Endodermal cell (in vitro differentiated cells): ENCODE results near the gene GPC6. TPM values are rescaled to one million over a fixed set of nuclear protein-coding genes. Genes with fewer than 3 reads are reported as not detected.
A peak's percentile ranks its signal among the peaks of the same experiment; 100 is the strongest.

ENCODE experiments used
- DNase-seq: peaks from one replicate; pipeline ENCODE4 v3.0.0-alpha.2; 2017
- H3K27ac ChIP-seq: 2 replicates; pipeline ENCODE4 v1.5.1; 2013; ENCODE audit warnings: mild to moderate bottlenecking, low read depth, low read length, moderate library complexity
- H3K27me3 ChIP-seq: 2 replicates; pipeline ENCODE4 v1.6.1; 2013; ENCODE audit warnings: mild to moderate bottlenecking, low read length, moderate library complexity; ENCODE audit not compliant: insufficient read depth, control insufficient read depth, poor library complexity, severe bottlenecking
- H3K36me3 ChIP-seq: 2 replicates; pipeline ENCODE4 v1.7.0; 2013; ENCODE audit warnings: mild to moderate bottlenecking, low read length, moderate library complexity; ENCODE audit not compliant: control insufficient read depth, insufficient read depth
- H3K4me1 ChIP-seq: one replicate; pipeline ENCODE4 v1.7.0; 2013; ENCODE audit warnings: low read length; ENCODE audit not compliant: control insufficient read depth, insufficient read depth
- H3K4me3 ChIP-seq: 2 replicates; pipeline ENCODE4 v1.5.1; 2013; ENCODE audit warnings: mild to moderate bottlenecking, low read length, moderate library complexity
- H3K9ac ChIP-seq: 2 replicates; pipeline ENCODE4 v1.6.1; 2013; ENCODE audit warnings: mild to moderate bottlenecking, low read length, moderate library complexity; ENCODE audit not compliant: poor library complexity, severe bottlenecking; ENCODE audit errors: extremely low read depth
- H3K9me3 ChIP-seq: 2 replicates; pipeline ENCODE4 v1.6.1; 2013; ENCODE audit warnings: mild to moderate bottlenecking, low read length, moderate library complexity; ENCODE audit not compliant: control insufficient read depth
- H3K27ac Mint-ChIP-seq: 2 replicates; pipeline ENCODE4 v1.8.0; 2020; ENCODE audit warnings: mixed read lengths
- H3K27me3 Mint-ChIP-seq: 2 replicates; pipeline ENCODE4 v1.8.0; 2021; ENCODE audit warnings: mild to moderate bottlenecking, mixed read lengths; ENCODE audit not compliant: insufficient read depth
- H3K36me3 Mint-ChIP-seq: 2 replicates; pipeline ENCODE4 v1.8.0; 2020; ENCODE audit warnings: low read depth, mixed read lengths
- H3K4me1 Mint-ChIP-seq: 2 replicates; pipeline ENCODE4 v1.8.0; 2020; ENCODE audit warnings: mixed read lengths
- H3K4me3 Mint-ChIP-seq: 2 replicates; pipeline ENCODE4 v1.8.0; 2020; ENCODE audit warnings: mild to moderate bottlenecking, moderate library complexity, mixed read lengths
- H3K9me3 Mint-ChIP-seq: 2 replicates; pipeline ENCODE4 v1.8.0; 2020; ENCODE audit warnings: mild to moderate bottlenecking, mixed read lengths
- WGBS, 2 experiments: methylation state at CpG; one replicate each; pipeline versions ENCODE4 v1.1.5 to v1.1.7; 2013; ENCODE audit warnings: missing lambda C conversion rate in 2 of 2, mixed read lengths in 1 of 2; ENCODE audit not compliant: insufficient coverage in 1 of 2, insufficient read length in 1 of 2; 5-methylcytosine and 5-hydroxymethylcytosine counted together
- total RNA-seq, 2 donors: library from RNA; stranded (reverse); fragmentation: NEBNext Ultra II Directional in 1 of 2; extraction: Animal tissue kit (Norgen Biotek cat#: 25700) in 1 of 2; gene quantifications; 2 replicates in 1 of 2; 3 replicates in 1 of 2; pipeline ENCODE4 v1.2.1, GENCODE V29; 2021
- TF ChIP-seq, protein P1 (sequence below): fragments of 200-600 bp; sonication (generic); conservative IDR thresholded peaks from 2 replicates; pipeline ENCODE4 v1.5.0; 2021; ENCODE audit warnings: antibody characterized with exemption, mild to moderate bottlenecking

Gene GPC6
- total RNA-seq, 2 donors from 2014 or later, result 69.6 to 80.4 TPM

DNA sequence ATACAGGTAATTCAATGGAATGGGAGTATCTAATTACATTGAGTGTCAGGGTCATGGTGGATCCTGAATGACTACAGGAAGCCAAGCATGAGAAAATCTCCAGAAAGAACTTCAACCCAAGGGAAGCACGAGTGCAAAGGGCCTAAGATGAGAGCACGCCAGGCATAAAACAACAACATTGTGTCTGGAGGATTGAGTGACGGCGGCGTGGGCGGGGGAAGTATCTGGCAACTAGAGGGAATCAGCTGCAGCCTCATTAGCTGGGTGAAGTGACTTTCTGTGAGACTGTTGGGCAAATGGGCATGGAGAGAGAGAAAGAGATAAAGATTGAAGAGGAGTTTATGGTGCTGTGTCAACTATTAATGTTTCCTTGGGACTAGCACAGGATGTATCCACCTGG is 194.3 kb downstream of the GPC6 start:
- no peak overlapping the region for H3K27ac Mint-ChIP-seq
- H3K4me3 ChIP-seq, result no peak overlapping the region
- H3K4me1 Mint-ChIP-seq, result peaks cover 12% of the 10 kb centered on the region
- H3K27me3 Mint-ChIP-seq, result no peaks in the 10 kb centered on the region
- H3K4me3 Mint-ChIP-seq, result no peak overlapping the region
- TF ChIP-seq, protein P1, sequence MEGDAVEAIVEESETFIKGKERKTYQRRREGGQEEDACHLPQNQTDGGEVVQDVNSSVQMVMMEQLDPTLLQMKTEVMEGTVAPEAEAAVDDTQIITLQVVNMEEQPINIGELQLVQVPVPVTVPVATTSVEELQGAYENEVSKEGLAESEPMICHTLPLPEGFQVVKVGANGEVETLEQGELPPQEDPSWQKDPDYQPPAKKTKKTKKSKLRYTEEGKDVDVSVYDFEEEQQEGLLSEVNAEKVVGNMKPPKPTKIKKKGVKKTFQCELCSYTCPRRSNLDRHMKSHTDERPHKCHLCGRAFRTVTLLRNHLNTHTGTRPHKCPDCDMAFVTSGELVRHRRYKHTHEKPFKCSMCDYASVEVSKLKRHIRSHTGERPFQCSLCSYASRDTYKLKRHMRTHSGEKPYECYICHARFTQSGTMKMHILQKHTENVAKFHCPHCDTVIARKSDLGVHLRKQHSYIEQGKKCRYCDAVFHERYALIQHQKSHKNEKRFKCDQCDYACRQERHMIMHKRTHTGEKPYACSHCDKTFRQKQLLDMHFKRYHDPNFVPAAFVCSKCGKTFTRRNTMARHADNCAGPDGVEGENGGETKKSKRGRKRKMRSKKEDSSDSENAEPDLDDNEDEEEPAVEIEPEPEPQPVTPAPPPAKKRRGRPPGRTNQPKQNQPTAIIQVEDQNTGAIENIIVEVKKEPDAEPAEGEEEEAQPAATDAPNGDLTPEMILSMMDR, result no peak
- no peaks in the 10 kb centered on the region for H3K4me1 ChIP-seq
- no peaks in the 10 kb centered on the region for H3K9me3 Mint-ChIP-seq
- H3K9ac ChIP-seq, result no peak overlapping the region
- no peaks in the 10 kb centered on the region for H3K27me3 ChIP-seq
- no peak overlapping the region for H3K27ac ChIP-seq
- H3K36me3 ChIP-seq, result peaks cover 8% of the 10 kb centered on the region
- WGBS, 2 experiments, result 85 to 94% methylated on average over 6 of the region's 6 CpGs
- peak; percentile 54 for DNase-seq
- peaks cover 2% of the 10 kb centered on the region for H3K9me3 ChIP-seq
- peaks cover 4% of the 10 kb centered on the region for H3K36me3 Mint-ChIP-seq

DNA sequence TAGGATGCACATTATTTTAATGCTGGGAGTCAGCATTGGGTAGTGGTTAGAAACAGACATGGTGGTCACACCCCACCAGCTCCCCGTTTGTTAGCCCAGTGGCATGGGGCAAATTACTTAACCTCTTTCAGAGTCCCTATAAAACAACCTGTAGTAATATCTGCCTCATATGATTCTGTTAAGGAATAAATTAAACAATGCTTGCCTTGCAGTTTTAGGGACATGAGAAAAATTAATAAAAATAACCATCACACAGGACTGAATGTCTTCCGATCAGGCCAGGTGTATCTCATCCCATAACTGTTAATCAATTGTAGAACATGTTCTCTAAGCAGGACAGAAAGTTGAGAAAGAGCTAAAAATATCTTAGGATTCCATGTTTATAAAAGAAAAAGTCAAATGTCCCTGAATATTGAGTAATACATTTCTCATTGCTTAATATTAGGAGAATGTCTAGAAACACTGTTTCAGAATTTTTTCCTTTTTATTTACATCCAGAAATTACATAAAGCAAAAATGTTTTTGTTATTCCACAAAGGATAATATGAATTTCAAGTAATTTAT is 196.5 kb downstream of the GPC6 start:
- peaks cover 15% of the 10 kb centered on the region for H3K4me1 Mint-ChIP-seq
- DNase-seq, result no peak
- H3K27me3 Mint-ChIP-seq, result no peaks in the 10 kb centered on the region
- H3K27ac Mint-ChIP-seq, result no peak overlapping the region
- peaks cover 10% of the 10 kb centered on the region for H3K36me3 Mint-ChIP-seq
- no peak overlapping the region for H3K4me3 ChIP-seq
- no peak overlapping the region for H3K4me3 Mint-ChIP-seq
- TF ChIP-seq, protein P1, result no peak
- no peaks in the 10 kb centered on the region for H3K27me3 ChIP-seq
- H3K4me1 ChIP-seq, result no peaks in the 10 kb centered on the region
- 92% methylated on average over 2 of the region's 2 CpGs; no CpG with 5 or more reads in 1 of the 2 experiments for WGBS, 2 experiments
- peaks cover 3% of the 10 kb centered on the region for H3K9me3 ChIP-seq
- peaks cover 5% of the 10 kb centered on the region for H3K9me3 Mint-ChIP-seq
- peaks cover 12% of the 10 kb centered on the region for H3K36me3 ChIP-seq
- H3K27ac ChIP-seq, result no peak overlapping the region
- H3K9ac ChIP-seq, result no peak overlapping the region

DNA sequence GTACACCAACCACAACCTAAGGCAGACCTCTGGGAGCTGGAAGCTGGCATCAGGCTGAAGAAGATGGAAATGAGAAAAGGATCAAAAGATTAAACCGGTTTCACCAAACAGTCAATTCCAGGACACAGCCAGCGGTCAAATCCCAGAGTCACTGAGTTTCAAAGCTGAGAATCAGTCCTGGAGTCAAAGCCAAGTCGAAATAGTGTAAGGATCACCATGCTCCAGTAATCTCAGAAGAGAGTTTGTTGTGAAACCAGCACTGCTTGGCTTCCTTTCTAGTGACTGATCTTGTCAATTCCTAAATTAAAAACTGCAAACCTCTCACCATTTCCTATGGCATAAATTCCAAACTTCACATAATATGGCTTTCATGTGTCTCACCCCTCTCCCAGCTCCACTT is 198.8 kb downstream of the GPC6 start:
- no peak overlapping the region for H3K4me3 ChIP-seq
- Mint-ChIP-seq H3K4me1 (peaks cover 12% of the 10 kb centered on the region), H3K36me3 (peaks cover 10% of the 10 kb centered on the region), H3K27ac (peak overlapping the region; percentile 22), H3K27me3 (no peaks in the 10 kb centered on the region), H3K9me3 (peaks cover 5% of the 10 kb centered on the region), H3K4me3 (no peak overlapping the region)
- H3K27ac ChIP-seq, result no peak overlapping the region
- no peaks in the 10 kb centered on the region for H3K4me1 ChIP-seq
- H3K27me3 ChIP-seq, result no peaks in the 10 kb centered on the region
- peaks cover 3% of the 10 kb centered on the region for H3K9me3 ChIP-seq
- TF ChIP-seq, protein P1, result no peak
- WGBS, 2 experiments, result 96 to 100% methylated on average over 3 of the region's 3 CpGs
- H3K9ac ChIP-seq, result no peak overlapping the region
- H3K36me3 ChIP-seq, result peaks cover 12% of the 10 kb centered on the region
- no peak for DNase-seq
